HCT116 (cell line): ENCODE results near the gene TFCP2. TPM values are rescaled to one million over a fixed set of nuclear protein-coding genes. Genes with fewer than 3 reads are reported as not detected.

Experiments used
- ATAC-seq: fragments of 200-7000 bp; cut with Tn5 transposase; 2 replicates; pipeline ENCODE4 v1.9.1; 2020; ENCODE audit warnings: mild to moderate bottlenecking, moderate library complexity
- BruUV-seq: library from RNA; stranded (reverse); fragments of 400-500 nt; replicated peaks from 2 replicates; lab custom pipeline; 2021; lab: Mats Ljungman, UMichigan
- CTCF ChIA-PET: fragments of 300-600 bp; sonication (Branson Sonifier 250); formaldehyde crosslinking; loops from one replicate; lab custom pipeline; 2021; ENCODE audit warnings: antibody characterized with exemption; lab: Charles Lee
- POLR2A ChIA-PET: fragments of 300-600, 350-600 bp; sonication (Branson Sonifier 250); formaldehyde crosslinking; loops from one replicate; lab custom pipeline; 2021; ENCODE audit warnings: antibody characterized with exemption; lab: Charles Lee
- RAD21 ChIA-PET, 2 experiments: fragments of 300-600 bp; sonication (Branson Sonifier 250); formaldehyde crosslinking; loops; one replicate each; lab custom pipeline; 2023; ENCODE audit warnings: low total read pairs in 2 of 2; ENCODE audit not compliant: uncharacterized antibody in 2 of 2, unreplicated experiment in 2 of 2, low non-redundant PET in 1 of 2; lab: Charles Lee
- DNase-seq: peaks from one replicate; pipeline ENCODE4 v3.0.0-alpha.2; 2010; ENCODE audit warnings: low read depth, low spot score
- H2AFZ ChIP-seq: fragments of 200-600 bp; shearing (Covaris generic), sonication (generic); 2 replicates; pipeline ENCODE4 v1.6.1; 2017; ENCODE audit warnings: low read depth, mixed run types, mixed read lengths, antibody characterized with exemption, low read length; ENCODE audit not compliant: poor library complexity, severe bottlenecking
- H3K27ac ChIP-seq: 2 replicates; pipeline ENCODE4 v1.5.1; 2012; ENCODE audit warnings: low read depth, low read length
- H3K27me3 ChIP-seq: fragments of 200-600 bp; sonication (generic); 2 replicates; pipeline ENCODE4 v1.6.1; 2016; ENCODE audit warnings: mixed run types, low read length, mixed read lengths; ENCODE audit not compliant: insufficient read depth
- H3K36me3 ChIP-seq, 2 experiments: fragments of 200-500 bp in 1 of 2; fragments of 200-600 bp in 1 of 2; sonication (Bioruptor generic) in 1 of 2; sonication (generic) in 1 of 2; 2 replicates each; pipeline versions ENCODE4 v1.5.1 to v1.6.1; 2014 to 2016; ENCODE audit warnings: low read length in 2 of 2, inconsistent platforms in 1 of 2, mixed read lengths in 1 of 2, mixed run types in 1 of 2; ENCODE audit not compliant: insufficient read depth in 2 of 2, control insufficient read depth in 1 of 2
- H3K4me1 ChIP-seq, 2 experiments: fragments of 200-600 bp in 1 of 2; sonication (generic) in 1 of 2; 2 replicates each; pipeline versions ENCODE4 v1.5.1 to v1.6.1; 2012 to 2017; ENCODE audit warnings: low read length in 2 of 2, inconsistent platforms in 1 of 2, mild to moderate bottlenecking in 1 of 2, mixed read lengths in 1 of 2, mixed run types in 1 of 2, moderate library complexity in 1 of 2; ENCODE audit not compliant: insufficient read depth in 2 of 2, control insufficient read depth in 1 of 2
- H3K4me2 ChIP-seq: fragments of 200-600 bp; sonication (generic); 2 replicates; pipeline ENCODE4 v1.6.1; 2017; ENCODE audit warnings: mixed run types, low read length, mixed read lengths
- H3K4me3 ChIP-seq, 2 experiments: fragments of 200-600 bp in 1 of 2; sonication (generic) in 1 of 2; replicated peaks in 1 of 2; 2 replicates each; pipeline ENCODE4 v1.5.1; 2011 to 2016; ENCODE audit warnings: low read length in 2 of 2, control low read depth in 1 of 2, low read depth in 1 of 2, mild to moderate bottlenecking in 1 of 2, mixed read lengths in 1 of 2, mixed run types in 1 of 2
- H3K79me2 ChIP-seq: fragments of 200-600 bp; sonication (generic); 2 replicates; pipeline ENCODE4 v1.6.1; 2017; ENCODE audit warnings: mild to moderate bottlenecking, mixed run types, low read length, moderate library complexity, mixed read lengths; ENCODE audit not compliant: insufficient read depth
- H3K9ac ChIP-seq: fragments of 200-600 bp; sonication (generic); 2 replicates; pipeline ENCODE4 v1.6.1; 2016; ENCODE audit warnings: low read length, mixed read lengths
- H3K9me2 ChIP-seq: fragments of 200-600 bp; sonication (generic), shearing (Covaris generic); 2 replicates; pipeline ENCODE4 v1.6.1; 2017; ENCODE audit warnings: mixed run types, mild to moderate bottlenecking, moderate library complexity; ENCODE audit not compliant: insufficient read depth
- H3K9me3 ChIP-seq, 2 experiments: fragments of 200-500 bp in 1 of 2; fragments of 200-600 bp in 1 of 2; sonication (Bioruptor generic) in 1 of 2; sonication (generic) in 1 of 2; 2 replicates each; pipeline ENCODE4 v1.6.1; 2014 to 2017; ENCODE audit warnings: low read length in 2 of 2, mixed read lengths in 2 of 2, inconsistent platforms in 1 of 2, low read depth in 1 of 2, mild to moderate bottlenecking in 1 of 2, mixed run types in 1 of 2, moderate library complexity in 1 of 2; ENCODE audit not compliant: control insufficient read depth in 1 of 2, insufficient read depth in 1 of 2
- H4K20me1 ChIP-seq: fragments of 200-600 bp; sonication (generic), shearing (Covaris generic); 2 replicates; pipeline ENCODE4 v1.6.1; 2017; ENCODE audit warnings: mixed run types, mild to moderate bottlenecking, moderate library complexity; ENCODE audit not compliant: insufficient read depth
- CBX3 ChIP-seq: IDR thresholded peaks from 2 replicates; pipeline ENCODE4 v1.6.1; 2012; ENCODE audit warnings: low read depth
- CEBPB ChIP-seq: IDR thresholded peaks from 2 replicates; pipeline ENCODE4 v1.6.1; 2012; ENCODE audit warnings: low read depth
- EGR1 ChIP-seq: IDR thresholded peaks from 2 replicates; pipeline ENCODE4 v1.6.1; 2012; ENCODE audit warnings: low read depth
- EZH2 ChIP-seq: fragments of 200-600 bp; sonication (generic); IDR thresholded peaks from 2 replicates; pipeline ENCODE4 v1.6.1; 2017; ENCODE audit warnings: antibody characterized with exemption, mixed run types
- EZH2phosphoT487 ChIP-seq: fragments of 200-600 bp; IDR thresholded peaks from 2 replicates; pipeline ENCODE4 v1.6.1; 2018; ENCODE audit warnings: antibody characterized with exemption, borderline replicate concordance
- FOSL1 ChIP-seq: IDR thresholded peaks from 2 replicates; pipeline ENCODE4 v1.6.1; 2012; ENCODE audit warnings: low read depth
- JUND ChIP-seq: IDR thresholded peaks from 2 replicates; pipeline ENCODE4 v1.6.1; 2012
- POLR2A ChIP-seq: IDR thresholded peaks from 2 replicates; pipeline ENCODE4 v1.7.0; 2011; ENCODE audit warnings: borderline replicate concordance; ENCODE audit not compliant: insufficient read depth, insufficient read length; ENCODE audit errors: extremely low read depth
- REST ChIP-seq: IDR thresholded peaks from 2 replicates; pipeline ENCODE4 v1.6.1; 2012; ENCODE audit warnings: low read depth
- SIN3A ChIP-seq: IDR thresholded peaks from 2 replicates; pipeline ENCODE4 v1.6.1; 2012; ENCODE audit warnings: low read depth
- SP1 ChIP-seq: IDR thresholded peaks from 2 replicates; pipeline ENCODE4 v1.6.1; 2012; ENCODE audit warnings: low read depth
- SRF ChIP-seq: IDR thresholded peaks from 2 replicates; pipeline ENCODE4 v1.6.1; 2012; ENCODE audit warnings: low read depth
- YY1 ChIP-seq: IDR thresholded peaks from 2 replicates; pipeline ENCODE4 v1.6.1; 2011; ENCODE audit warnings: low read length, low read depth, moderate library complexity, mild to moderate bottlenecking; ENCODE audit not compliant: insufficient replicate concordance; ENCODE audit errors: extremely low read depth
- ZFX ChIP-seq: fragments of 450-650 bp; IDR thresholded peaks from 2 replicates; pipeline ENCODE4 v1.6.1; 2017
- intact Hi-C: fragments of 100-400 bp; cut with micrococcal nuclease; formaldehyde crosslinking; loops from 2 replicates; pipeline ENCODE4 v1.10.0; 2022
- total RNA-seq: library from RNA; stranded (reverse); gene quantifications from one replicate; pipeline ENCODE4 v1.2.1, GENCODE V29; 2021; ENCODE audit not compliant: unreplicated experiment
- TF ChIP-seq, protein P1 (sequence below): IDR thresholded peaks from 2 replicates; pipeline ENCODE4 v1.6.1; 2012
- TF ChIP-seq, protein P2 (sequence below), 3 experiments: fragments of 200-600 bp in 1 of 3; sonication (generic) in 1 of 3; IDR thresholded peaks in 2 of 3; conservative IDR thresholded peaks in 1 of 3; 2 replicates each; pipeline ENCODE4 v1.5.1; 2012 to 2017; ENCODE audit warnings: low read depth in 2 of 3, low read length in 2 of 3, antibody characterized with exemption in 1 of 3, borderline replicate concordance in 1 of 3, control low read depth in 1 of 3, mild to moderate bottlenecking in 1 of 3, mixed read lengths in 1 of 3, mixed run types in 1 of 3, moderate library complexity in 1 of 3; ENCODE audit not compliant: insufficient read depth in 1 of 3
- TF ChIP-seq, protein P3 (sequence below): IDR thresholded peaks from 2 replicates; pipeline ENCODE4 v1.6.1; 2011; ENCODE audit warnings: mild to moderate bottlenecking, low read length, moderate library complexity; ENCODE audit not compliant: insufficient replicate concordance; ENCODE audit errors: extremely low read depth

The TFCP2 gene
- total RNA-seq, 1 experiment from 2014 or later = 31.6 TPM

DNA sequence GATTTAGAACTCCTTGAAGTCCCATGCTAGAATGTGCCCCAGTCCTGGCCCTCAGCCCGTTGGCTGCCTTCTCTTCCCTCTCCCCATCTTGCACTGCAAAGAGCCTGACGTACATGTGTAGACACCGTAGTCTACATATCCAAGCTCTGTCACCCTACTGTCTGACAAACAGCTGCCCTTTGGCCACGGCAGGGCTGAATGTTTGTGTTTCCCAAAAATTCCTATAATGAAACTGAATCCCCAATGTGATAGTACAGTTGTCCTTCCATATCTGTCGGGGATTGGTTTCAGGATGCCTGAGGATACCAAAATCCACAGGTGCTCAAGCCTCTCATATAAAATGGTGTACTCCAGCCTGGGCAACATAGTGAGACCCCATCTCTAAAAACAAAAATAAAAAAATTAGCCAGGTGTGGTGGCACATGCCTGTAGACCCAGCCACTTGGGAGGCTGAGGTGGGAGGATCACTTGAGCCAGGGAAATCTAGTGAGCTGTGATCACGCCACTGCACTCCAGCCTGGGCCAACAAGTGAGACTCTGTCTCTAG is 12.3 kb upstream of the TFCP2 start:
- Histone ChIP-seq H3K4me2 (no peak overlapping the region), H3K9me3 (no peaks in the 10 kb centered on the region), H2AFZ (no peak overlapping the region), H3K36me3 (no peaks in the 10 kb centered on the region), H3K4me1 (peaks cover 0 to 3% of the 10 kb centered on the region in 2 experiments; a peak in 1 of 4 replicates), H3K27ac (no peak overlapping the region), H3K4me3 (no peak overlapping the region), H3K9me2 (no peaks in the 10 kb centered on the region), H4K20me1 (no peaks in the 10 kb centered on the region), H3K9ac (no peak overlapping the region), H3K27me3 (no peaks in the 10 kb centered on the region), H3K79me2 (no peaks in the 10 kb centered on the region)
- CTCF ChIA-PET = no interaction called here
- POLR2A ChIA-PET = interaction anchor here (1.4 kb wide), 1 partner anchor 102 kb away, joined by 3 read pairs; the partner anchor contains the start of gene CSRNP2
- DNase-seq = no peak
- no TSS peak for BruUV-seq
- RAD21 ChIA-PET = no interaction called here
- TF ChIP-seq POLR2A (no peak), SP1 (no peak), EGR1 (no peak), SIN3A (no peak), REST (no peak), SRF (no peak), EZH2 (no peak), FOSL1 (no peak), CEBPB (no peak), CBX3 (no peak), YY1 (no peak), JUND (no peak), EZH2phosphoT487 (no peak), ZFX (no peak)
- TF ChIP-seq, protein P1, sequence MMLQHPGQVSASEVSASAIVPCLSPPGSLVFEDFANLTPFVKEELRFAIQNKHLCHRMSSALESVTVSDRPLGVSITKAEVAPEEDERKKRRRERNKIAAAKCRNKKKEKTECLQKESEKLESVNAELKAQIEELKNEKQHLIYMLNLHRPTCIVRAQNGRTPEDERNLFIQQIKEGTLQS = no peak
- TF ChIP-seq, protein P2, sequence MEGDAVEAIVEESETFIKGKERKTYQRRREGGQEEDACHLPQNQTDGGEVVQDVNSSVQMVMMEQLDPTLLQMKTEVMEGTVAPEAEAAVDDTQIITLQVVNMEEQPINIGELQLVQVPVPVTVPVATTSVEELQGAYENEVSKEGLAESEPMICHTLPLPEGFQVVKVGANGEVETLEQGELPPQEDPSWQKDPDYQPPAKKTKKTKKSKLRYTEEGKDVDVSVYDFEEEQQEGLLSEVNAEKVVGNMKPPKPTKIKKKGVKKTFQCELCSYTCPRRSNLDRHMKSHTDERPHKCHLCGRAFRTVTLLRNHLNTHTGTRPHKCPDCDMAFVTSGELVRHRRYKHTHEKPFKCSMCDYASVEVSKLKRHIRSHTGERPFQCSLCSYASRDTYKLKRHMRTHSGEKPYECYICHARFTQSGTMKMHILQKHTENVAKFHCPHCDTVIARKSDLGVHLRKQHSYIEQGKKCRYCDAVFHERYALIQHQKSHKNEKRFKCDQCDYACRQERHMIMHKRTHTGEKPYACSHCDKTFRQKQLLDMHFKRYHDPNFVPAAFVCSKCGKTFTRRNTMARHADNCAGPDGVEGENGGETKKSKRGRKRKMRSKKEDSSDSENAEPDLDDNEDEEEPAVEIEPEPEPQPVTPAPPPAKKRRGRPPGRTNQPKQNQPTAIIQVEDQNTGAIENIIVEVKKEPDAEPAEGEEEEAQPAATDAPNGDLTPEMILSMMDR (IDR thresholded peaks at IDR 0.05 in 2 of 3, conservative IDR thresholded peaks at IDR 0.05 in 1 of 3; ENCODE audit: borderline replicate concordance in 1 of 3, insufficient read depth in 1 of 3, low read depth in 2 of 3, low read length in 2 of 3) = no peak
- TF ChIP-seq, protein P3, sequence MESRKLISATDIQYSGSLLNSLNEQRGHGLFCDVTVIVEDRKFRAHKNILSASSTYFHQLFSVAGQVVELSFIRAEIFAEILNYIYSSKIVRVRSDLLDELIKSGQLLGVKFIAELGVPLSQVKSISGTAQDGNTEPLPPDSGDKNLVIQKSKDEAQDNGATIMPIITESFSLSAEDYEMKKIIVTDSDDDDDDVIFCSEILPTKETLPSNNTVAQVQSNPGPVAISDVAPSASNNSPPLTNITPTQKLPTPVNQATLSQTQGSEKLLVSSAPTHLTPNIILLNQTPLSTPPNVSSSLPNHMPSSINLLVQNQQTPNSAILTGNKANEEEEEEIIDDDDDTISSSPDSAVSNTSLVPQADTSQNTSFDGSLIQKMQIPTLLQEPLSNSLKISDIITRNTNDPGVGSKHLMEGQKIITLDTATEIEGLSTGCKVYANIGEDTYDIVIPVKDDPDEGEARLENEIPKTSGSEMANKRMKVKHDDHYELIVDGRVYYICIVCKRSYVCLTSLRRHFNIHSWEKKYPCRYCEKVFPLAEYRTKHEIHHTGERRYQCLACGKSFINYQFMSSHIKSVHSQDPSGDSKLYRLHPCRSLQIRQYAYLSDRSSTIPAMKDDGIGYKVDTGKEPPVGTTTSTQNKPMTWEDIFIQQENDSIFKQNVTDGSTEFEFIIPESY = no peak
- ATAC-seq = no peak
- intact Hi-C loops = no loop called here
